Panc1 (cell line): ENCODE data around the gene DDX1. TPM values are rescaled to one million over a fixed set of nuclear protein-coding genes. Genes with fewer than 3 reads are reported as not detected.

ENCODE experiments used
- ATAC-seq: fragments of 200-7000 bp; cut with Tn5 transposase; 2 replicates; pipeline ENCODE4 v1.9.1; 2020; ENCODE audit warnings: mild to moderate bottlenecking, moderate library complexity
- BruUV-seq: library from RNA; stranded (reverse); fragments of 400-500 nt; replicated peaks from 2 replicates; lab custom pipeline; 2021; lab: Mats Ljungman, UMichigan
- CTCF ChIA-PET: fragments of 300-600 bp; sonication (Branson Sonifier 250); formaldehyde crosslinking; loops from one replicate; lab custom pipeline; 2022; ENCODE audit warnings: antibody characterized with exemption; lab: Charles Lee
- POLR2A ChIA-PET: fragments of 300-600 bp; sonication (Branson Sonifier 250); formaldehyde crosslinking; loops from one replicate; lab custom pipeline; 2022; ENCODE audit warnings: antibody characterized with exemption; lab: Charles Lee
- DNase-seq: peaks from one replicate; pipeline ENCODE4 v3.0.0-alpha.2; 2010; ENCODE audit warnings: low read depth, low spot score
- H3K27ac ChIP-seq: 2 replicates; pipeline ENCODE4 v1.5.1; 2011; ENCODE audit warnings: mild to moderate bottlenecking, low read length, inconsistent platforms
- H3K27me3 ChIP-seq: fragments of 200-500 bp; sonication (Bioruptor generic); 2 replicates; pipeline ENCODE4 v1.6.0; 2014; ENCODE audit warnings: low read length, inconsistent platforms; ENCODE audit not compliant: control insufficient read depth, insufficient read depth
- H3K36me3 ChIP-seq: fragments of 200-500 bp; sonication (Bioruptor generic); 2 replicates; pipeline ENCODE4 v1.5.1; 2014; ENCODE audit warnings: inconsistent platforms, mild to moderate bottlenecking, low read length, moderate library complexity; ENCODE audit not compliant: control insufficient read depth, insufficient read depth
- H3K4me1 ChIP-seq: 2 replicates; pipeline ENCODE4 v1.5.1; 2011; ENCODE audit warnings: inconsistent platforms, mild to moderate bottlenecking, low read length, moderate library complexity; ENCODE audit not compliant: control insufficient read depth, insufficient read depth
- H3K4me3 ChIP-seq, 2 experiments: 2 replicates each; pipeline ENCODE4 v1.5.1; 2011 to 2012; ENCODE audit warnings: low read depth in 2 of 2, low read length in 2 of 2, mild to moderate bottlenecking in 2 of 2, inconsistent platforms in 1 of 2, moderate library complexity in 1 of 2
- H3K9me3 ChIP-seq: fragments of 200-500 bp; sonication (Bioruptor generic); 2 replicates; pipeline ENCODE4 v1.5.1; 2014; ENCODE audit warnings: low read depth, mild to moderate bottlenecking, inconsistent platforms, low read length, moderate library complexity; ENCODE audit not compliant: control insufficient read depth, insufficient read depth
- POLR2AphosphoS5 ChIP-seq: IDR thresholded peaks from 2 replicates; pipeline ENCODE4 v1.6.1; 2012; ENCODE audit warnings: mild to moderate bottlenecking, low read depth, low read length, moderate library complexity
- SIN3A ChIP-seq: IDR thresholded peaks from 2 replicates; pipeline ENCODE4 v1.6.1; 2012; ENCODE audit warnings: low read depth, mild to moderate bottlenecking, low read length, moderate library complexity, borderline replicate concordance; ENCODE audit not compliant: insufficient read depth
- TCF7L2 ChIP-seq: IDR thresholded peaks from 2 replicates; pipeline ENCODE4 v1.6.1; 2011; ENCODE audit warnings: mild to moderate bottlenecking, low read depth, low read length, inconsistent platforms
- in situ Hi-C: cut with HindIII; loops from 2 replicates; pipeline ENCODE4 v1.10.0; 2016; ENCODE audit warnings: low sequenced_read_pairs, low pct_unique_long_range_greater_than_20kb
- intact Hi-C: fragments of 100-400 bp; cut with micrococcal nuclease; formaldehyde crosslinking; loops from one replicate; pipeline ENCODE4 v1.10.0; 2022; ENCODE audit not compliant: unreplicated experiment
- total RNA-seq: library from RNA; stranded (reverse); gene quantifications from one replicate; pipeline ENCODE4 v1.2.1, GENCODE V29; 2021; ENCODE audit not compliant: unreplicated experiment
- TF ChIP-seq, protein P1 (sequence below): fragments of 450-650 bp; IDR thresholded peaks from 2 replicates; pipeline ENCODE4 v1.5.1; 2017; ENCODE audit warnings: mild to moderate bottlenecking
- TF ChIP-seq, protein P2 (sequence below), 2 experiments: IDR thresholded peaks; 2 replicates each; pipeline ENCODE4 v1.6.1; 2011 to 2012; ENCODE audit warnings: low read depth in 2 of 2, control low read depth in 1 of 2, low read length in 1 of 2, mild to moderate bottlenecking in 1 of 2, moderate library complexity in 1 of 2; ENCODE audit not compliant: insufficient read depth in 1 of 2

Gene DDX1
- total RNA-seq, 1 experiment from 2014 or later = 102 TPM

DNA sequence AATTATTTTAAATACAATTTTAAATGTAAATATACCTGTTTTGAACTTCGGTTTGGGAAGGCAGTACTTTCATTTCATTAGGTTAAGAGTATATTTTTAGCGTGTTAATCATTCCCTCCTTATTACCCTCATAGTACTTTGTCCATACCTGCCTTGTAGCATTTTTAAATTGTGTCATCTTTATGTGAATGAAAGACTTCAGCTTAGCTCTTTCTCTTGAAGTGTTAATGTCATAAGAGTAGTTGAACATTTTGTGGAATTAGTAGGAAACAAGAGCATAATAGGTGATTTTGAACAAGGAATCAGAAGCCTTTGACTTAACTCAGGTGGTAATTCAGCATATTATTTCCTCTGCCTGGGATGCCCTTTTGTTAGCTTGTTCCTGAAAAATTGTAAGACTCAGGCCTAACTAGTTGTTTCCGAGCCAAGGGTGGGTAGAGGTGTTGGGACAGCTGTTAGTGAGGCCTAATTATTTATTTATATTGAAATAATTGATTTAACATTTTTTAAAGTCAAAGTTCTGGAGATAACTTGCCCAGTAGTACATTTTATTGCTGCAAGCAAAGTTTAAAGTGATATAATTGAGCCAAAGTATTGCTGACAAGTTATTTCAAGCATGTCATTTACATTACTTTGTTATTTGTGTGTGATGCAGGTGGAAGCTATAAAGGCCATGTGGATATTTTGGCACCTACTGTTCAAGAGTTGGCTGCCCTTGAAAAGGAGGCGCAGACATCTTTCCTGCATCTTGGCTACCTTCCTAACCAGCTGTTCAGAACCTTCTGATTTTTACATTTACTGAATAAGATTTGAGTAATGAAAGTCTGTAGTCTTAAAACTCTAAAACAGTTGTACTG is 38.7 kb downstream of the DDX1 start:
- in situ Hi-C loops = no loop called here
- ATAC-seq = no peak
- ChIA-PET POLR2A (no interaction called here), CTCF (interaction anchor here (0.5 kb wide), 1 partner anchor 757 kb away, joined by 4 read pairs; no protein-coding TSS in a partner anchor)
- Histone ChIP-seq H3K4me3 (no peak overlapping the region), H3K36me3 (peaks cover 73% of the 10 kb centered on the region), H3K9me3 (no peaks in the 10 kb centered on the region), H3K27ac (no peak overlapping the region), H3K4me1 (no peaks in the 10 kb centered on the region), H3K27me3 (no peaks in the 10 kb centered on the region)
- TF ChIP-seq SIN3A = no peak
- TF ChIP-seq, protein P1, sequence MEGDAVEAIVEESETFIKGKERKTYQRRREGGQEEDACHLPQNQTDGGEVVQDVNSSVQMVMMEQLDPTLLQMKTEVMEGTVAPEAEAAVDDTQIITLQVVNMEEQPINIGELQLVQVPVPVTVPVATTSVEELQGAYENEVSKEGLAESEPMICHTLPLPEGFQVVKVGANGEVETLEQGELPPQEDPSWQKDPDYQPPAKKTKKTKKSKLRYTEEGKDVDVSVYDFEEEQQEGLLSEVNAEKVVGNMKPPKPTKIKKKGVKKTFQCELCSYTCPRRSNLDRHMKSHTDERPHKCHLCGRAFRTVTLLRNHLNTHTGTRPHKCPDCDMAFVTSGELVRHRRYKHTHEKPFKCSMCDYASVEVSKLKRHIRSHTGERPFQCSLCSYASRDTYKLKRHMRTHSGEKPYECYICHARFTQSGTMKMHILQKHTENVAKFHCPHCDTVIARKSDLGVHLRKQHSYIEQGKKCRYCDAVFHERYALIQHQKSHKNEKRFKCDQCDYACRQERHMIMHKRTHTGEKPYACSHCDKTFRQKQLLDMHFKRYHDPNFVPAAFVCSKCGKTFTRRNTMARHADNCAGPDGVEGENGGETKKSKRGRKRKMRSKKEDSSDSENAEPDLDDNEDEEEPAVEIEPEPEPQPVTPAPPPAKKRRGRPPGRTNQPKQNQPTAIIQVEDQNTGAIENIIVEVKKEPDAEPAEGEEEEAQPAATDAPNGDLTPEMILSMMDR = no peak
- no peak for TF ChIP-seq POLR2AphosphoS5
- TF ChIP-seq, protein P2, sequence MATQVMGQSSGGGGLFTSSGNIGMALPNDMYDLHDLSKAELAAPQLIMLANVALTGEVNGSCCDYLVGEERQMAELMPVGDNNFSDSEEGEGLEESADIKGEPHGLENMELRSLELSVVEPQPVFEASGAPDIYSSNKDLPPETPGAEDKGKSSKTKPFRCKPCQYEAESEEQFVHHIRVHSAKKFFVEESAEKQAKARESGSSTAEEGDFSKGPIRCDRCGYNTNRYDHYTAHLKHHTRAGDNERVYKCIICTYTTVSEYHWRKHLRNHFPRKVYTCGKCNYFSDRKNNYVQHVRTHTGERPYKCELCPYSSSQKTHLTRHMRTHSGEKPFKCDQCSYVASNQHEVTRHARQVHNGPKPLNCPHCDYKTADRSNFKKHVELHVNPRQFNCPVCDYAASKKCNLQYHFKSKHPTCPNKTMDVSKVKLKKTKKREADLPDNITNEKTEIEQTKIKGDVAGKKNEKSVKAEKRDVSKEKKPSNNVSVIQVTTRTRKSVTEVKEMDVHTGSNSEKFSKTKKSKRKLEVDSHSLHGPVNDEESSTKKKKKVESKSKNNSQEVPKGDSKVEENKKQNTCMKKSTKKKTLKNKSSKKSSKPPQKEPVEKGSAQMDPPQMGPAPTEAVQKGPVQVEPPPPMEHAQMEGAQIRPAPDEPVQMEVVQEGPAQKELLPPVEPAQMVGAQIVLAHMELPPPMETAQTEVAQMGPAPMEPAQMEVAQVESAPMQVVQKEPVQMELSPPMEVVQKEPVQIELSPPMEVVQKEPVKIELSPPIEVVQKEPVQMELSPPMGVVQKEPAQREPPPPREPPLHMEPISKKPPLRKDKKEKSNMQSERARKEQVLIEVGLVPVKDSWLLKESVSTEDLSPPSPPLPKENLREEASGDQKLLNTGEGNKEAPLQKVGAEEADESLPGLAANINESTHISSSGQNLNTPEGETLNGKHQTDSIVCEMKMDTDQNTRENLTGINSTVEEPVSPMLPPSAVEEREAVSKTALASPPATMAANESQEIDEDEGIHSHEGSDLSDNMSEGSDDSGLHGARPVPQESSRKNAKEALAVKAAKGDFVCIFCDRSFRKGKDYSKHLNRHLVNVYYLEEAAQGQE (IDR thresholded peaks at IDR 0.05; ENCODE audit: insufficient read depth in 1 of 2, low read depth in 2 of 2, low read length in 1 of 2) = no peak
- no peak for TF ChIP-seq TCF7L2
- BruUV-seq = no TSS peak
- intact Hi-C loops = no loop called here
- no peak for DNase-seq

DNA sequence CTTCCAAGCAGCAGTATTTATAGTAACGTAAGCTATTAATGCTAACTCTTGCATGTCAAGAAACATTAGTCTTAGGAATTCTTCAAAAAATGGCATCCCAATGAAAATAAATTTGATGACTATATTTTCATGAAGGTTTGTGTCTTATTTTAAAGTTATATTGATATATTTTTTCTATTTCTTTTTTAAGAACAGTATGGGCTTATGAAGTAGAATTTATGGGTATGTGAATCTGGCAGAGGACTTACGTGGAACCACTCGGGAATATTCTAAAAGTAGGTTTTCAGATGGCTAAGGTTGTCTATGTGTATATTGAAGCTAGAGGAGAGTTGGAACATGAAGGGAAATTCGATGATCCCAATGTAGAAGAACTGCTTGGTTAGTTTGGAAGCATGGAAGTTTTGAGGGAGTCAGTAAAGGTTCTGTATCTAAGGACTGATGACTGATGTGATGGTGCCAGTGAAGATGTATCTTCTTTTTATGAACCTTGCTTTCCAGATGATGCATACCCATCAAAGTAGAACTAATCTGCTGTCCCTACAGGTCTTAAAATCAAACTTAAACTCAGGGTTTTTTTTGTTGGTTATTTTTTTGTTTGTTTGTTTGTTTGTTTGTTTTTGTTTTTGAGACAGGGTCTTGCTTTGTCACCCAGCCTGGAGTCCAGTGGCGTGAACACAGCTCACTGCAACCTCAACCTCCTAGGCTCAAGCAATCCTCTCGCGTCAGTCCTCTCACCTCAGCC is 39.5 kb downstream of the DDX1 start:
- peaks cover 72% of the 10 kb centered on the region for H3K36me3 ChIP-seq
- ChIA-PET CTCF (no interaction called here), POLR2A (no interaction called here)
- no peak overlapping the region for H3K27ac ChIP-seq
- ATAC-seq (no peak), DNase-seq (no peak)
- no peaks in the 10 kb centered on the region for H3K9me3 ChIP-seq
- no peak overlapping the region for H3K4me3 ChIP-seq
- in situ Hi-C loops = no loop called here
- no peaks in the 10 kb centered on the region for H3K27me3 ChIP-seq
- TF ChIP-seq, protein P1 = no peak
- no peak for TF ChIP-seq SIN3A
- no peak for TF ChIP-seq POLR2AphosphoS5
- TF ChIP-seq TCF7L2 = no peak
- TF ChIP-seq, protein P2 (IDR thresholded peaks at IDR 0.05; ENCODE audit: insufficient read depth in 1 of 2, low read depth in 2 of 2, low read length in 1 of 2) = no peak
- no peaks in the 10 kb centered on the region for H3K4me1 ChIP-seq
- intact Hi-C loops = no loop called here
- no TSS peak for BruUV-seq
